HG03103 (cell line): Measurements from ENCODE around the gene TMEM9.

Source experiments
- ATAC-seq: cut with Tn5 transposase; IDR thresholded peaks from one replicate; pipeline ENCODE4 v1.9.1; 2021; ENCODE audit warnings: low read depth; ENCODE audit not compliant: unreplicated experiment

Gene TMEM9

DNA sequence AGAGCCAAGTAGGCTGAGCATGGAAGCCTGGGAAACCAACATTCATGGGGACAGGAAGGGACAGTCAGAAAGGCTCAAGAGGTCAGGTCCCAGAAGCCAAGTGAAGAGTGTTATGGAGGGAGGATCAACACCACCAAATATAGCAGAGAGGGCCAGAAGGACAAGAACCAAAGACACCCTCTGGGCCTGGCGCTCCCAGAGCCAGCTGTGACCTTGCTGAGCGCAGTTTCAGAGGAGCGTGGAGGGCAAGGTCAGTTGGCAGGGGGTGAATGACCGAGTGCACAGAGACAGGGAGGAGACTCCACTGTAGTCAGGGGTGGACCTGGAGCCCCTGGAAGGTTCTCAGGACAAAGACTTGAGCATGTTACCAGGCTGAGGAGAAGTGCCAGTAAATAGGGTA is 22.9 kb downstream of the TMEM9 start:
- ATAC-seq = no peak

DNA sequence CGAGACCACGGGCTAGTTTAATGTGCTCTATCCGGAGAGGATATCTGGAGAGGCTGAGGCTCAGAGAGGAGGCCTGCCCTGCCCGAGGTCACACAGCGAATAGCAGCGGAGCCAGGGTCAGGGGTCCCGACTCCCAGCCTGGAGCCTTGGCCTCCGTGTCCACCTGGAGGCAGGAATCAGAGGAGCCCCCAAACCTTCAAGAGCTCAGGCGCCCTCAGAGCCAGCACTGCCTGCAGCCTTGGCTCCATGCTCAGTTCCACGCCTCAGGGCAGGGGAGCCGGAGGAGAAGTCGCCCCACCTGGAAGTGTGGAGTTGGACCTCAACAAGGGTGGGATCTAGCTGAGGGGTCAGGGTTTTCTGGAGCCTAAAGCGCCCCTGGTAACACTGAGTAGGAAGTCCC is 25.3 kb downstream of the TMEM9 start:
- no peak for ATAC-seq

DNA sequence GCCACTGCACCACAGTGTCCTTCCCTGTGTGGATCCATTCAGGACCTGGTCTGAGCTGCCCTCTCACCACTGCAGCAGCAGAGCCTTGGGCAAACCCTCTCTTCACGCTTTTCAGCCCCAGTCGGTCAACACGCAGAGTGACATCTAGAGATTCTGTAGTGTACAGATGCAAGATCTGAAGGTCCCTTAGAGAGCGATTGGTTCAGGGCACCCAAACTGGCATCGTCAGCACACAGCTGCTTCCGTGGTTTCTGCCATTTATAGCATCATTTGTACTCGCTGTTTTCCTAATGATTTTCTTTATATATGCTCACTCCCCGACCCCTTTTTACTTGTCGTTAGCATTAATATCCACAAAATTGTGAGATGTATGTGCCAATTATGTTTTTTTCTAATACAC is 25.8 kb downstream of the TMEM9 start:
- no peak for ATAC-seq

DNA sequence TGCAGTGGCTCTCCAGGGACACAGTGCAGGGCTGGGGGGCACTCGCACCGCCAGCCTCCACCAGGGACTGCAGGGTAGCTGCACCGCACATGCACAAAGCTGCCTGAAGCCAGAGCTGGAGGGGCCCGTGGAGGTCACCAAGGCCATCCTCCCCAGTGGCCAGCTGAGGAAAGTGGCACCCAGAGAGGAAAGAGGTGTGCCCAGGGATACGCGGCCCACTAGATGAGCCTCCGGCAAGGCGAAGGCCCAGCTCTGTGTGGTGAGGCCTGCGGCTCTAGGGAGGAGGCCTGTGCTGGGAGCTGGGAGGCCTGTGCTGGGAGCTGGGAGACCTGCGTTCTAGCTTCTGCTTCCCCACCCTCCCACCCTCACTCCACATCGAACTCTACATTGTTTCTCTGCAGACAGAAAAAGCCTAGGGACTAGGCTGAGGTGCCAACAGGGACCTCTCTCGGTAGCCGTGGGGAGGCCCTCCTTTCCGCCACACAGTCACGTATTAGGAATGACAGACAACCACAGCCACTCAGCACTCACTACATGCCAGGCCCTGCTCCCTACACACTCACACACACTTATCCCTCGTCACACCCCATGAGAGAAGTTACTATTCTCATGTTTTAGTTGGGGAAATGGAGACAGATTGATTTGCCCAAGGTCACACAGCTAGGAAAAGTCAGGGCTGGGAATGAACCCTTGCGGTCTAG is 26.4 kb downstream of the TMEM9 start:
- ATAC-seq = no peak

DNA sequence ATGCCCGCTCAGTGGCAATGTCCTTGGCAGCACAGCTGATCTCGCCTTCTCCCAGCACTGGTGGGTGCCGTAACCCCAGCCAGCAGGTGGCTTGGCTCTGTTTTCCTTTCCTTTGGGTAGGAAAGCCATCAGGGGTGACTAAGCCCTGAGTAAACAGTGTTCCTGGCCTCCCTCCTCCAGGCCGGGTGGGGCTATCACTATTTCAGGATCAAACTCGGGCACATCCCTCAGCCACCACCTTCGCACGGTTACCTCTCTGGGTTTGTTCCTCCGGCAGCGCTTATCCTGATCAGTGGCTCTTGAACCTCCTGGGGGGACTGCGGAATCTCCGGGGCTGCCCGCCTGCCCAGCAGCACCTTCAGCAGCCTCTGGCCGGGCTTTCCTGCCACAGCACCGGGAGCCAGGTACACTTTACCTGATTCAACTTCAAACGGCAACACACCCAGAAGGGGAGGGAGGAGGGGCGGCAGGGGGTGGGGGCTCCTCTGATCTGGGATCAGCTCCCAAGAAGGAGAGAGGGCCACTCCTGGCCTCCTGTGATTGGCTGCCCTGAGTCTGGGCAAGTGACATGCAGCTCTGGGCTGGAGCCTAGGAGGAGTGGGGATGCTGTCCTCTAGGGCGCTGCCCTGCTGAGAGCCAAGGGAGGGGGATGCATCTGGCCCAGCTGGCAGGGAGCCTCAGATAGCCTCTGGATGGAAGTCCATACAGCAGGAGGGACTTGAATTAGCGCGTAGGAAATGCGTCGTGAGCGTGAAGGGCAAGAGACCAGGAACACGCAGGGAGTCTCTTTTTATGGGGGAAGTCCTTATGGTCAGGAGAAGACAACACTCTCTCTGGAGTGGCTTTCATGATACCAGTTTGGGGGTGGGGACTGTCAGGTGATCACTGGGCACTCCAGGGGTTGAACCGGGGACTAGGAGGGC is 27.2 kb downstream of the TMEM9 start, which contains the start of gene ASCL5:
Gene ASCL5, minus strand, starts transcription at position 353 of the 923 bp plus-strand sequence. CDS start 11,812 bp downstream, outside the sequence.
- no peak for ATAC-seq

DNA sequence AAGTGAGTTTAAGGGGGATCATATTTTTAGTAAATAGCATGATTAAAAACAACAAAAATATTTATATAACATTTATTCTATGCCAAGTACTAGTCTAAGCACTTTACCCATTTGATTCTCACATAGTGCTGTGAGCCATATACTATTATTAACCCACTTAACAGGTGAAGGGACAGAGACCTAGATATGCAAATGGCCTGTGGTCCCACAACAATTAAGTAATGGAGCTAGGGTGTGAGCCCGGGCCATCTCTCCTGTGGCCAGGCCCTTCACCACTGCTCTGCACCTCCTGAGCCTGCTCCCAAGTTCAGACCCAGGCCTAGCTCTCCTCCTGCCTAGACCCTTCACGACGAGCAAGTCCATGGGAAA is 27.8 kb downstream of the TMEM9 start:
- no peak for ATAC-seq

DNA sequence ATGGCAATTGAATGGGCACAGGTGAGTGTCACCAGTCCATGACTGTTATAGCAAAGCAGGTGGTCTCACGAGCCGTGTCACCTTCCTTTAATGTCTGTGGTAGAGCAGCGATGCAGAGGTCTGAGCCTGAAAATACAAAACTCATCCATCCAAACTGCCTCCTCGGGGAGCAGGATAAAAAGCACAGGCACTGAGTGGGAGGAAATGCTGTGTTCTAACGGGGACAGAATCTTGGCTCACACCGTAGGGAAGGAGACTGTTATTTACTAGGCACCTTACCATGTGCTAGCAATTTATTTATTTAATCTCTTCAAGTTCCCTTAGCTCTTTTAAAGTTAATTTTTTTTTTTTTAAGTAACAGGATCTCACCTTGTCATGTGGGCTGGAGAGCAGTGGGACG is 28.5 kb downstream of the TMEM9 start:
- no peak for ATAC-seq

DNA sequence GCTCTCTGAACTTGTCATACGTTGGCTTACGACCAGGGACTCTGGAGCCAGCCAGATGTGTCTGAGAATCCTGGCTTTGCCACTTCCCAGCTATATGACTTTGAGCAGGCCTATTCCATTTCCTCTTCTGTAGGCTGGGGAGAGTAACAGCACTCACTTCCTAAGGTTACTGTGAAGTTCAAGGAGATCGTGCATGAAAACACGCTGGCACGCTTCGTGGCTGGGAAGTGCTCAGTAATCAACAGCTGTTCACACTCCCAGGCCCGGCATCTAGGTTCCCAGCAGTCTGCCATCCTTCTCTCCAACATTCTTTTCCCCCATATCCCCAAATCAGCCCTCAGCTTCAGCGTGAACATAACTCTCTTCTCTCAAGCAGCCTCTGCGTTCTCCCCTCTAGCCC is 29.3 kb downstream of the TMEM9 start:
- no peak for ATAC-seq

DNA sequence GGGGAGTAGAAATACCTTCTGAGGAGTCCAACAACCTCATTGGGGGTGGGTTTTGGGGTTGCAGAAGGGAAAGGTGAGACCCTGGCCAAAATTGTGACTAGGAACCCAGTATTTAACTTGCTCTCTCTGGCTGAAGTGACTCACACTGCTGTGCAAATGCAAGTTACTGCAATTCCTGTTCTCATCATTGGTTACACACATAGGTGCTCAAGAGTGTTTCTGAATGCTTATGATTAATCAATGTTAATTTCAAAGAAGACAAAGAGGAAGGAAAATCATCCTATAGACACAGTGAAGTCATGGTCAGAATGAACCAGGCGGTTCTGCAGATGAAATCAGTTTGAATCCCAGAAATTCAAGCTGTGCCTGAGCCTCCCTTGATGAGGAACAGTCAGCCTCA is 30.4 kb downstream of the TMEM9 start:
- no peak for ATAC-seq

DNA sequence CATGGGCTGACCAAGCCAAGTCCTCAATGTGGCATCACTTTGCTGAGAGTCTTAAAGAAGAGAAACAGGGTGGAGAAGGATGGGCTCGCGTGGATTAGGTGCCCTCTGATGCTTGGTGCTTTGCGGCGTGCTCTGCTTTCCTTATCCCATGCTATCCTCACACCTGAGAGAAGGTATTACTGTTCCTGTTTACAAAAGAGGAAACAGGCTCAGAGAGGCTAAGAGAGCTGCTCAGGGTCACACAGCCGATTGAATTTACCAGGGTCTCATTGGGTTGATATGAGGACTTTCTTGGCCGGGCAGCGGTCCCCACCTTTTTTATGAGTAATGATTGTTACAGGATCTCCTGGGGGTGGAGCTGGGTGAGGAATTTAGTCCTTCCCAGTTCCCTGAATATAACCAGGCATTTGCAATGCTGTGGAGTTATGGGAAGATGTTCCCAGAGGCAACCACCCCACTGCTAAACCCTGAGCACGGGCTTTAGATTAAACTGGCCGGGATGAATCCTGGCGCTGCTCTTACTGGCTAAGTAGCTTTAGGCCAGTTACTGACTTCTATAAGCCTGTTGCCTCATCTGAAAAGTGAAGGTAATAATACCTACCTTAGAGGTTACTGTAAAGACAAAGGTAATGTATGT is 31.8 kb downstream of the TMEM9 start:
- ATAC-seq = no peak

DNA sequence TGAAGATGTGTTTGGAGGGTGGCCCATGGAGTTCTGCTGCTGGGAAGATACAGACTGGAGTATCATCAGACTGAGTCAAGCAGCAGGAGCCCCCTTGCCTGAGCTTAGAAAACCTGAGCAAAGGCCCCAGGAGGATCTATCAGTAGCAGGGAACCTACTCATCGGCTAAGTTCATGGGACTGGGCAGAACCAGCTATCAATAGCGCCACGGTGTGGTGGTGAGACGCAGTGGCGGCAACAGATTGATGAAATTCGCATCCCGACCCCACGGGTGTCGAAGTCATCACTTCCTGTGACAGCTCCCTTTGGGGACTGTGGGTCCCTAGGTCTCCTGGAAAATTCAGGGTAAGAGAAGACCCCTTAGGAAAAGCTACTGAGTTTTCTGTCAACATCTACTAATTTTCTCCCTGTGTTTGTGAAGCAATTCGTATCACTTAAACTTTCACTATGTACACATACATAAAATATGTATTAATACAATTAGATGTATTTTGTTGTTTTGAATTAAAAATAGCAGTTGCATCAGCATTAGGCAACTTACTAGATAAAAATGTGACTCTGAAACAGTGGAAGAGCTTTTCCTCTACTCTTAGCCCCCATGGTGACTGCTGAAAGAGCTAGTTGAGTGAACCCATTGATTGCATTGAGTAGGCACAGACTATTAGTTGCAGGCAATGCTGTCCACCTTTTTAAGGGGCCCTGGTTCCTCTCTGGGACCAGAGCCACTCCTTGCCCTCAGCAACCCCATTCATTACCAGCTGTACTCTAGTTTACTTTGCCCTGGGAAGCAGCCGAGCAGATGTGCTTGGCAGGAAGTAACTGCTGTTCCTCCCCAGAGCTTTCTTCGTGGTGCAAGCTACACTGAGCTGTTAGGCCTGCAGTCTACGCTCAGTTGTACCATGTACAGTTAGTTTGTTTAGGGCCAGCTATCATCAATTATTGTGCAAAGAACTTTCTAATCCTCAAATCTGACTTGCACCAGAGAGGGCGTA is 34.8 kb downstream of the TMEM9 start:
- ATAC-seq = no peak

DNA sequence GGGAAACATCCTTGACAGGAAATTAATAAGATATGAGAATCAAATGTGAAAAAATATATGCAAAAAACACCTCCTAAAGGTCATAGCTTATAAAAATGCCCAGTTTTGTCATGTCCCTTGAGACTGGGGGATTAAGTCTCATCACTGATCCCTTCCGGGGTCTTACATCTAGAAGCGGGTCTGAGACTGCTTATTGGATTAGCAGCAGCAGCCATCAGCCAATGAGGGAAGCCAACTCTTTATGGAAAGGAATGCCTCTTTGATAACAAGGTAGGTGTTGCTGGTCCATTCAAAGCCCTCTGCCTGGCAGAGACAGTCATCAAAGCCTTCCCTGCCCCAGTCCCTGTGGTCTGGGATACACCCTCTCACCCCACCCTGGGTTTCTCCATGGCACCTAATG is 38.2 kb downstream of the TMEM9 start:
- no peak for ATAC-seq

DNA sequence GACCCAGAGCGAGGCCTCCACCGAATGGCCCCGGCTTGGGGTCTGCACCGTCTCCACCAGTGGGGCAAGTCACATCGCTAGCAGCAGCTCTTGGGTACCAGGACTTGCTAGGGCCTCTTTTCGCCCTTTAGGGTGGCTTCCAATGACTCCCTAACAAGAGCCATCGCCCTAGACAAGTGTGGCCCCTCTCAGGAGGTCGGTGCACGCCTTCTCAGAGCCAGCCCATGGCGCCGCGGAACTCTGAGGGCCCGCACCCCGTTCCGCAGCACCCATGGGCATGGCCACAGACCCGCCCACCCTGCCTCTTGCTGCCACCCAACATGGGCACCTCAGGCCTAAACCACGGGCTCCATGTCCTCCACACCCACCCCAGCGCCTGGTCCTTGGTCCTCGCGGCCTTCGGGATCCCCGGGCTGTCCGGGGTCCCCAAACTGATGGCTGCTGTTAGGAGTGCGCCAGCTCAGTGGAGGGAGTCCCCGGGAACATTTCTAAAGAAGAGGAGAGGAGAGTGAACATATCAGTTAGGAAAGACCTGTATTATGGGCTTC is 38.8 kb downstream of the TMEM9 start:
- ATAC-seq = no peak

DNA sequence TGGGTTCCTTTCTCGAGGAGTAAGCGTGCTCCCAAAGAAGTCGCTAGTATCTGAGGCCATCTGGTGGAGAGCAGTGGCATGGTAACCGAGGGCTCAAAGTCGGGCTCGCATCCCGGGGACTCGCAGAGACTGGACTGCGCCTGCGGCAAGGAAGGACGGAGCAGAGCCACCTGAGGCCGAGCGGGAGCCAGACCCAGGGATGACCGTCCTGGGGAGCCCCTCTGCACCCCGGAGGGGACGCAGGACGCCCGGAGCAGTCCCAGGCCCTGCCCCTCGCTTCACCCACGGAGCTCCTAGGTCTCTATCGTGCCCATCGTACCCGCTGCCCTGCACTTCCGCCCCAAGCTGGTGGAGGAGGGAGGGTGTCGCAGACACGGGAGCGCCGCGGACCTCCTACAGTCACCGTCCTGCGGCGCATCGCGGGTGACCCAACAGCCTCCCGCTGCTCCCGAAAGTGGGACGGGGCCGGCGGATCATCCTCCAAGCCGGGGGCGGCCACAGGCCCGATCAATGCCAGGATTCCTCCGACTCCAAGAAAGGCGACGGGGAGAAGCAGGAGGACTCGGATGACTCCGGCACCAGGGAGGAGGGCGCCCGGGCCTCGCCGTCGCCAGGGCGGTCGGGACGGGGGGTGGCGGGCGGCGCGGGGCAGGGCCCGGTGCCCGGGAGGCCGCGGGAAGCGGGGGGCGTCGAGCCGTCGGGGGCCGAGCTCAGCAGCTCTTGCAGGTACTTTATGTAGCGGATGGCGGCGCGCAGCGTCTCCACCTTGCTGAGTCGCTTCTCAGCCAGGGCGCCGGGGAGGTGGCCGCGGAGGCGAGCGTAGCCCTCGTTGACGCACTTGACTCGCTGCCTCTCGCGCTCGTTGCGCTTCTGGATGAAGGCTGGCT is 39.8 kb downstream of the TMEM9 start:
- peak; percentile 85 for ATAC-seq

DNA sequence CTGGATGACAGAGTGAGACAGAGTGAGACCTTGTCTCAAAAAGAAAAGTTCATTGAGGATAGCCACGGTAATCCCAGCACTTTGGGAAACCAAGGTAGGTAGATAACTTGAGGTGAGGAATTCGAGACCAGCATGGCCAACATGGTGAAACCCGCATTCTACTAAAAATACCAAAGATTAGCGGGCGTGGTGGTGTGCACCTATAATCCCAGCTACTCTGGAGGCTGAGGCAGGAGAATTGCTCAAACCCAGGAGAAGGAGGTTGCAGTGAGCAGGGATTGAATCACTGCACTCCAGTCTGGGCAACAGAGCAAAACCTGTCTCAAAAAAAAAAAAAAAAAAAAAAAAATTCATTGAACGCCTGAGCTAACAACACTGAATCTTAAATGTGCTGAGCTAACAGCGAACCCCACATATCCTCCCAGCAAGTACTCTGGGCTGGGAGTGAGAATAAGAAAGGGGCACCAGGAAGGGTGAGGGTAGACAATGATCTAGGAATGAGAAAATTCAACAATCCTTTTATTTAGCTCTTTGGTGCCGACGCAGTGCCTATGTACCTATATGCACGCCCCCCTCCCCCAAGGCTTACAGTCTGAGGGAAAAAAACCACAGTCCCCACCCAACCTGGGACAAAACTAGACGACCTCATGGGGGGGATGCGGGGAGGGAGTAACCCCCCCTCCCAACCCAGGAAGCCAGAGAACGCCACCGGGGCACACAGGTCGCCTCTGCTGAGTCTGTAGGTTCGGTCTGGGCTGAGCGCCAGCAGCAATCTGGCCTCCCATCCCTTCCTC is 40.6 kb downstream of the TMEM9 start:
- no peak for ATAC-seq

DNA sequence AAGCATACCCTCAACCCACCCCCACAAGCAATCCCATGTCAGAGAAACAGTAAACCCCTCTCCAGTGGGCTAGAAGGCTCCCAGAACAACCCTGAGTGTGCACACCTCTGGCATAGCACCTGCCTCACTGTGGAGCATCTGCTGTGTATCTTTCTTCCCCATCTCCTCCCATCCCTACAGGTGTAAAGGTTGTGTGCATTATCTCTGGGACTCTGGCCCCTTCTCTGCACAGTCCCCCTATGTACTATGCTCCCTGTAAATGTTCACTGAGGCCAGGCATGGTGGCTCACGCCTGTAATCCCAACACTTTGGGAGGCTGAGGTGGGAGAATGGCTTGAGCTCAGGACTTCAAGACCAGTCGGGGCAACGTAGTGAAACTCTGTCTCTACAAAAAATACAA is 41.3 kb downstream of the TMEM9 start:
- ATAC-seq = no peak

DNA sequence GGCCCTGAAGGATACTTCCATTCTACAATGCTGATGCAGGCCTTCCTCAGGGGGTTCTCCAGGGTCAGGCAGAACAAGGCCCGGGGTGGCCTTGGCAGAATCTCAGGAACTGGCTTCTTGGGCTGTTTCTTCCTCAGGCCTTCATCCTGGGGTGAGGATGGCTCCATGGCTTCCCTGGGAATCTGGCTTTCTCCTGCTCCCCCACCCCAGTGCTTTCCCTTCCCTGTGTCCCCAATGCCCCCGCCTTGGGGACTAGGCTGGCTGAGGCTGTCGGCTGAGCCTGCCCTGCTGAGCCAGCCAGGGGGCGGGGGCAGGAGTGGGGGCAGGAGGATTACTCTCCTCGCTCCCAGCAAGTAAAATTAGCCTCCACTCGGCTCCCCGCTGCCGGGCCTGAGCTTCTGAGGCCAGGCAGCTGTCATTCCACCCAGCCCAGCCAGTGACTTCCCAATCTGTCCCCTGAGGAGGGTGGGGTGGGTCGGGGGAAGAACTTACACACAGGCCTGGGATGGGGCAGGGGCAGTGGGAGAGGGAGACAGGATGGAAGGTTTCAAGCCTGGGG is 42.0 kb downstream of the TMEM9 start, which contains the start of gene CACNA1S:
Gene CACNA1S, minus strand, starts transcription at position 254 of the 559 bp plus-strand sequence. Its CDS starts 87 bp downstream, at position 167.
- ATAC-seq = no peak

DNA sequence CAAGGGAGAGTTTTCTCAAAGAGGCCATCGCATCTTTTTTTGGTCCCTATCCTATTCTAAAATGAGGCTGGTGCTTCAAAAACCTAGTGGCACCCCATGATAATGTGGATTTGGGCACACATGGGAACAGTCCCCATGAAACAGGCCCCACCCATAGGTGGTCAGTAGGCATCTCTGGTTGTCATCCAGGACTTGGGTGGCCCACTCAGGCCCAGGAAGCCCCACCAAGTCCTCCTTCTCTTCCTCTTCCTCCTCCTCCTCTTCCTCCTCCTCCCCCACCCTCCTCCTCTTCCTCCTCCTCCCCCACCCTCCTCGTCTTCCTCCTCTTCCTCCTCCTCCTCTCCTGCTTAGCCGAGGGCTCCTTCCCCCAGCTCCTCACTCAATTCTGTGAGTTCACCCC is 42.6 kb downstream of the TMEM9 start:
- no peak for ATAC-seq
